Endothelial cell of umbilical vein (primary cell): ENCODE data around the gene VARS1. TPM values are rescaled to one million over a fixed set of nuclear protein-coding genes. Genes with fewer than 3 reads are reported as not detected.
A peak's percentile ranks its signal among the peaks of the same experiment; 100 is the strongest.
"Not testable (repeated sequence)": the region's sequence is repeated elsewhere in the genome, so short reads cannot be mapped to it uniquely, and the experiment has no call there.

Experiments used
- BruUV-seq: library from RNA; stranded (reverse); fragments of 400-500 nt; replicated peaks from 2 replicates; lab custom pipeline; 2021; lab: Mats Ljungman, UMichigan
- CTCF ChIA-PET: fragments of 300-600, 350-600 bp; sonication (Branson Sonifier 250); formaldehyde crosslinking; loops from one replicate; lab custom pipeline; 2021; ENCODE audit warnings: antibody characterized with exemption, inconsistent platforms; lab: Charles Lee
- POLR2A ChIA-PET: fragments of 300-600, 350-600 bp; sonication (Branson Sonifier 250); formaldehyde crosslinking; loops from one replicate; lab custom pipeline; 2021; ENCODE audit warnings: antibody characterized with exemption, inconsistent platforms; lab: Charles Lee
- DNase-seq: peaks from one replicate; pipeline ENCODE4 v3.0.0-alpha.2; 2011; ENCODE audit warnings: low read depth, low spot score
- FAIRE-seq: peaks from 2 replicates; lab custom pipeline; 2011; peaks lifted over from hg19 to GRCh38; lab: Jason Lieb, UNC
- H2AFZ ChIP-seq: 2 replicates; pipeline ENCODE4 v1.6.0; 2012; ENCODE audit warnings: low read depth, low read length, control low read depth, inconsistent platforms
- H3K27ac ChIP-seq: 2 replicates; pipeline ENCODE4 v1.5.1; 2011; ENCODE audit warnings: low read depth, mild to moderate bottlenecking, control low read depth, low read length, moderate library complexity; ENCODE audit not compliant: insufficient read depth
- H3K27me3 ChIP-seq, 2 experiments: 2 replicates each; pipeline versions ENCODE4 v1.6.0 to v1.6.1; 2011; ENCODE audit warnings: low read length in 2 of 2, mixed read lengths in 1 of 2; ENCODE audit not compliant: control insufficient read depth in 2 of 2, insufficient read depth in 2 of 2
- H3K36me3 ChIP-seq, 2 experiments: 2 replicates in 1 of 2; 3 replicates in 1 of 2; pipeline ENCODE4 v1.5.1; 2011; ENCODE audit warnings: low read length in 2 of 2, mild to moderate bottlenecking in 1 of 2, moderate library complexity in 1 of 2; ENCODE audit not compliant: control insufficient read depth in 2 of 2, insufficient read depth in 2 of 2; ENCODE audit errors: extremely low read depth in 1 of 2
- H3K4me1 ChIP-seq: 3 replicates; pipeline ENCODE4 v1.5.1; 2011; ENCODE audit warnings: mild to moderate bottlenecking, low read length; ENCODE audit not compliant: control insufficient read depth, insufficient read depth; ENCODE audit errors: extremely low read depth
- H3K4me2 ChIP-seq: 2 replicates; pipeline ENCODE4 v1.6.1; 2011; ENCODE audit warnings: low read length, control low read depth, mixed read lengths; ENCODE audit not compliant: insufficient read depth
- H3K4me3 ChIP-seq, 3 experiments: fragments of 200-600 bp in 1 of 3; sonication (generic), shearing (Covaris generic) in 1 of 3; replicated peaks in 1 of 3; 2 replicates each; pipeline ENCODE4 v1.5.1; 2011 to 2016; ENCODE audit warnings: control low read depth in 3 of 3, low read length in 3 of 3, mild to moderate bottlenecking in 2 of 3, inconsistent platforms in 1 of 3, low read depth in 1 of 3, moderate library complexity in 1 of 3; ENCODE audit not compliant: insufficient read depth in 1 of 3
- H3K79me2 ChIP-seq: 2 replicates; pipeline ENCODE4 v1.6.0; 2012; ENCODE audit warnings: low read length, inconsistent platforms; ENCODE audit not compliant: control insufficient read depth, insufficient read depth
- H3K9ac ChIP-seq: replicated peaks from 2 replicates; pipeline ENCODE3; 2011; ENCODE audit warnings: low read length, control low read depth; ENCODE audit not compliant: insufficient read depth; ENCODE audit errors: extremely low read depth
- H3K9me1 ChIP-seq: replicated peaks from 3 replicates; pipeline ENCODE4 v1.6.0; 2011; ENCODE audit warnings: mild to moderate bottlenecking, low read length; ENCODE audit not compliant: control insufficient read depth, insufficient read depth; ENCODE audit errors: extremely low read depth
- H3K9me3 ChIP-seq: replicated peaks from 2 replicates; pipeline ENCODE4 v1.5.1; 2012; ENCODE audit warnings: low read length, inconsistent platforms; ENCODE audit not compliant: control insufficient read depth, insufficient read depth
- H4K20me1 ChIP-seq: replicated peaks from 2 replicates; pipeline ENCODE3; 2011; ENCODE audit warnings: mild to moderate bottlenecking, low read length; ENCODE audit not compliant: control insufficient read depth, insufficient read depth; ENCODE audit errors: extremely low read depth
- CTCF ChIP-seq, 2 donors: IDR thresholded peaks; 1 replicate in 1 of 2; 2 replicates in 1 of 2; pipeline ENCODE4 v1.5.1; 2011; ENCODE audit warnings: low read length in 2 of 2, mild to moderate bottlenecking in 2 of 2, moderate library complexity in 2 of 2, control low read depth in 1 of 2, inconsistent platforms in 1 of 2, low read depth in 1 of 2; ENCODE audit not compliant: insufficient read depth in 1 of 2; ENCODE audit errors: extremely low read depth in 1 of 2
- EZH2 ChIP-seq: IDR thresholded peaks from 2 replicates; pipeline ENCODE4 v1.6.1; 2012; ENCODE audit warnings: borderline replicate concordance, low read depth, mild to moderate bottlenecking, moderate library complexity, low read length, inconsistent platforms; ENCODE audit not compliant: severe bottlenecking
- FOS ChIP-seq: IDR thresholded peaks from 2 replicates; pipeline ENCODE4 v1.6.1; 2011; ENCODE audit warnings: mild to moderate bottlenecking, low read length, moderate library complexity, borderline replicate concordance; ENCODE audit not compliant: insufficient read depth
- GATA2 ChIP-seq: IDR thresholded peaks from 2 replicates; pipeline ENCODE4 v1.7.0; 2011; ENCODE audit warnings: low read depth, mild to moderate bottlenecking, moderate library complexity, mixed read lengths, low read length; ENCODE audit not compliant: insufficient read length, insufficient read depth
- JUN ChIP-seq: IDR thresholded peaks from 2 replicates; pipeline ENCODE4 v1.6.1; 2011; ENCODE audit warnings: borderline replicate concordance, low read depth; ENCODE audit not compliant: insufficient read length, insufficient read depth
- MYC ChIP-seq: IDR thresholded peaks from one replicate; pipeline ENCODE4 v1.6.1; 2011; ENCODE audit warnings: mild to moderate bottlenecking, low read depth, low read length
- POLR2A ChIP-seq: IDR thresholded peaks from 2 replicates; pipeline ENCODE4 v1.6.1; 2012; ENCODE audit warnings: low read depth, mild to moderate bottlenecking, control low read depth, low read length
- POLR2AphosphoS5 ChIP-seq: IDR thresholded peaks from 2 replicates; pipeline ENCODE4 v1.6.1; 2012; ENCODE audit warnings: low read depth, mild to moderate bottlenecking, control low read depth, low read length, moderate library complexity; ENCODE audit not compliant: insufficient read depth
- dilution Hi-C: fragments of 300-500 bp; cut with MboI; formaldehyde crosslinking; loops from one replicate; pipeline ENCODE4 v1.15.0; 2019; ENCODE audit warnings: low sequenced_read_pairs; ENCODE audit not compliant: extremely low pct_ligation_motif_present
- intact Hi-C: fragments of 100-400 bp; cut with micrococcal nuclease; formaldehyde crosslinking; loops from one replicate; pipeline ENCODE4 v1.10.0; 2022
- polyA plus RNA-seq, 4 experiments: library from polyadenylated mRNA; depleted of rRNA in 3 of 4; stranded (reverse) in 3 of 4; unstranded in 1 of 4; fragments of >200 nt; gene quantifications; 2 replicates each; pipeline versions ENCODE4 v1.2.1 to v1.2.3, GENCODE V29; 2011 to 2012; ENCODE audit warnings: missing spikeins in 1 of 4
- total RNA-seq: library from RNA; stranded (reverse); gene quantifications from 2 replicates; pipeline ENCODE4 v1.2.3, GENCODE V29; 2021
- TF ChIP-seq, protein P1 (sequence below): IDR thresholded peaks from 2 replicates; pipeline ENCODE4 v1.6.1; 2011; ENCODE audit not compliant: insufficient read depth, insufficient read length

VARS1 gene
- total and polyA plus RNA-seq, 2 donors (not counting 3 experiments of a cell fraction or from before 2014, with no cell fraction given), result 37.4 to 121 TPM

DNA sequence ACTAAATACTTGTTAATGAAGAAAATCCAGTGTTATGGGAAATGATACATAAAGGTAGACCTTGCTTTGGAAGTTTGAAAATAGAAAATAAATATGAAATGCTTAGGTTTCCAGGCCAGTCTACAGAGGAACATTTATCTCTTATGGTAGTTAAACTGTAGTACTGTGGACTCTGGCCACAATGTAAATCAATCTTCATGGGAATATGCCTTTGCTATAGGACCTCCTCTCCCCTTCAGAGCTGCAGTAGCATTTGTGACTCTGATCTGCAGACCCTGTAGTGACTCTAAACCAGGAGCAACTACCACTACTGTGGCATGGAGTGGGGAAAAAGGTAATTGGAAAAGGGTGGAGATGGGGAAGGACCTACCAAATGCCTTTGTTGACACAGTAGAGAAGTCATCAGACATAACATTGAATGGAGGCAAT is 24.3 kb upstream of the VARS1 start:
- no peaks in the 10 kb centered on the region for H3K9me1 ChIP-seq
- no peak for FAIRE-seq
- peaks cover 16% of the 10 kb centered on the region for H3K79me2 ChIP-seq
- no peaks in the 10 kb centered on the region for H4K20me1 ChIP-seq
- no peak overlapping the region for H2AFZ ChIP-seq
- H3K4me2 ChIP-seq, result no peak overlapping the region
- H3K9ac ChIP-seq, result no peak overlapping the region
- CTCF ChIA-PET, result no interaction called here
- H3K27ac ChIP-seq, result no peak overlapping the region
- BruUV-seq, result no TSS peak
- H3K36me3 ChIP-seq, result no peaks in the 10 kb centered on the region
- POLR2A ChIA-PET, result no interaction called here
- TF ChIP-seq FOS (no peak), GATA2 (no peak), POLR2AphosphoS5 (no peak), POLR2A (no peak), JUN (no peak), MYC (no peak), EZH2 (no peak), CTCF (IDR thresholded peaks at IDR 0.05; ENCODE audit: extremely low read depth in 1 of 2, insufficient read depth in 1 of 2, low read depth in 1 of 2, low read length in 2 of 2) (no peak)
- TF ChIP-seq, protein P1, sequence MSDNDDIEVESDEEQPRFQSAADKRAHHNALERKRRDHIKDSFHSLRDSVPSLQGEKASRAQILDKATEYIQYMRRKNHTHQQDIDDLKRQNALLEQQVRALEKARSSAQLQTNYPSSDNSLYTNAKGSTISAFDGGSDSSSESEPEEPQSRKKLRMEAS, result no peak
- peaks cover 24% of the 10 kb centered on the region for H3K4me1 ChIP-seq
- H3K27me3 ChIP-seq, result no peaks in the 10 kb centered on the region
- dilution Hi-C loops (no loop called here), intact Hi-C loops (no loop called here)
- no peaks in the 10 kb centered on the region for H3K9me3 ChIP-seq
- DNase-seq, result no peak
- H3K4me3 ChIP-seq, result no peak overlapping the region

GRCh38 chr6:31817929-31818511 is 22.5 kb upstream of the VARS1 start:
- H3K27me3 ChIP-seq, H3K27ac ChIP-seq, H3K9ac ChIP-seq, dilution Hi-C loops, BruUV-seq, H3K36me3 ChIP-seq, H3K9me3 ChIP-seq, H3K9me1 ChIP-seq, DNase-seq, H2AFZ ChIP-seq, intact Hi-C loops, H4K20me1 ChIP-seq: not testable (repeated sequence)
- H3K4me1 ChIP-seq, result peaks cover 32% of the 10 kb centered on the region
- H3K4me3 ChIP-seq, result peak overlapping the region; percentile 33 to 62 (median 43)
- FAIRE-seq, result peak; percentile 60
- ChIA-PET CTCF (interaction anchor here (0.6 to 1.0 kb wide), 3 partner anchors 11 to 183 kb away, joined by 3 to 4 read pairs (median 3); partner anchors contain the start of gene LSM2), POLR2A (interaction anchor here (0.8 kb wide), 1 partner anchor 9 kb away, joined by 3 read pairs; the partner anchor contains the start of gene HSPA1B)
- H3K4me2 ChIP-seq, result peak overlapping the region; percentile 96
- peaks cover 16% of the 10 kb centered on the region for H3K79me2 ChIP-seq
